BJ (cell line): Measurements from ENCODE around the gene ZNF608. TPM values are rescaled to one million over a fixed set of nuclear protein-coding genes. Genes with fewer than 3 reads are reported as not detected.

ENCODE experiments used
- CTCF ChIA-PET: fragments of 350-600 bp; formaldehyde crosslinking; extraction: SDS; loops from one replicate; lab custom pipeline; 2021; ENCODE audit warnings: antibody characterized with exemption, inconsistent platforms; lab: Yijun Ruan, JAX
- POLR2A ChIA-PET: fragments of 300-600 bp; sonication (Branson Sonifier 250); formaldehyde crosslinking; extraction: SDS; loops from one replicate; lab custom pipeline; 2021; ENCODE audit warnings: antibody characterized with exemption; lab: Charles Lee
- DNase-seq: peaks from one replicate; pipeline ENCODE4 v3.0.0-alpha.2; 2011; ENCODE audit warnings: low read depth
- H3K27me3 ChIP-seq: 2 replicates; pipeline ENCODE4 v1.6.0; 2011; ENCODE audit warnings: low read length; ENCODE audit not compliant: control insufficient read depth, insufficient read depth
- H3K36me3 ChIP-seq: 2 replicates; pipeline ENCODE4 v1.5.1; 2011; ENCODE audit warnings: low read length; ENCODE audit not compliant: control insufficient read depth, insufficient read depth
- H3K4me3 ChIP-seq: 2 replicates; pipeline ENCODE4 v1.5.1; 2011; ENCODE audit warnings: low read depth, mild to moderate bottlenecking, control low read depth, low read length
- CTCF ChIP-seq: IDR thresholded peaks from 2 replicates; pipeline ENCODE4 v1.5.1; 2011; ENCODE audit warnings: low read depth, mild to moderate bottlenecking, control low read depth, inconsistent platforms, low read length, moderate library complexity; ENCODE audit not compliant: insufficient read depth
- polyA plus RNA-seq: library from polyadenylated mRNA; depleted of rRNA; stranded (reverse); fragments of >200 nt; gene quantifications from 2 replicates; pipeline ENCODE4 v1.2.3, GENCODE V29; 2011

The ZNF608 gene
- polyA plus RNA-seq, 1 experiment: 0.43 TPM

- DNase-seq: no peak
- no peak overlapping the region for H3K4me3 ChIP-seq
- peaks cover 2% of the 10 kb centered on the region; the same call in 1 of the 2 replicates for H3K27me3 ChIP-seq
- no peaks in the 10 kb centered on the region for H3K36me3 ChIP-seq
- CTCF ChIA-PET: no interaction called here
- no peak for TF ChIP-seq CTCF
- POLR2A ChIA-PET: no interaction called here
These were observed 18.7 kb upstream of the ZNF608 start for GRCh38 chr5:124764992-124765611.

GRCh38 chr5:124764585-124764984 is 18.1 kb upstream of the ZNF608 start:
- no peak for TF ChIP-seq CTCF
- DNase-seq: no peak
- POLR2A ChIA-PET: no interaction called here
- Histone ChIP-seq H3K27me3 (peaks cover 2% of the 10 kb centered on the region; the same call in 1 of the 2 replicates), H3K36me3 (no peaks in the 10 kb centered on the region), H3K4me3 (no peak overlapping the region)
- CTCF ChIA-PET: no interaction called here

DNA sequence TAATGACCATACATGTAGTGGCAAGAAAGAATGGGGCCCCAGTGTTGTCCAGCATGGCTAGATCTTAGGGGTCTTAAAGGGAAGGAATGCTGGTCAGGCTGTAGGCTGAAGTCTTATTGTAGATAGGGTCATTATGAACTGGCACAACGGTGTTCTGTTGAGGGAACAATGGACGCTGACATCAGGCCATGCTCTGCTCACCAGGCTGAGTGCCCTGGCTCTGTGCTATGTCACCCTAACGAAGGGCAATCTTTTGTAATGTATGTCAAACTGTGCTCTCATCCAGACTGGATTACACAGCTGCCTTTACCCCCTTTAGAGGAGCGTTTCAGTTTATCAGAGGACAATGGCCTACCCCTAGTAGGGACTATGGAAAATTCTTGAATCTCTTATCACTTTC is 14.6 kb upstream of the ZNF608 start:
- no peak for TF ChIP-seq CTCF
- no peak for DNase-seq
- H3K36me3 ChIP-seq: no peaks in the 10 kb centered on the region
- POLR2A ChIA-PET: interaction anchor here (0.7 kb wide), 1 partner anchor 644 kb away, joined by 3 read pairs; no protein-coding TSS in a partner anchor
- CTCF ChIA-PET: no interaction called here
- H3K4me3 ChIP-seq: no peak overlapping the region
- H3K27me3 ChIP-seq: peaks cover 2% of the 10 kb centered on the region; the same call in 1 of the 2 replicates

GRCh38 chr5:124760608-124761007 is 14.2 kb upstream of the ZNF608 start:
- Histone ChIP-seq H3K4me3 (no peak overlapping the region), H3K27me3 (peaks cover 2% of the 10 kb centered on the region; the same call in 1 of the 2 replicates), H3K36me3 (no peaks in the 10 kb centered on the region)
- ChIA-PET CTCF (no interaction called here), POLR2A (interaction anchor here (0.7 kb wide), 1 partner anchor 644 kb away, joined by 3 read pairs; no protein-coding TSS in a partner anchor)
- no peak for TF ChIP-seq CTCF
- no peak for DNase-seq

- Histone ChIP-seq H3K27me3 (no peaks in the 10 kb centered on the region), H3K4me3 (no peak overlapping the region), H3K36me3 (no peaks in the 10 kb centered on the region)
- CTCF ChIA-PET: no interaction called here
- DNase-seq: no peak
- POLR2A ChIA-PET: no interaction called here
- no peak for TF ChIP-seq CTCF
These were observed 9.1 kb upstream of the ZNF608 start for GRCh38 chr5:124755565-124755964.
